HepG2 (cell line): ENCODE measurements around the gene ASXL1. TPM values are rescaled to one million over a fixed set of nuclear protein-coding genes. Genes with fewer than 3 reads are reported as not detected.

Source experiments
- ARNT ChIP-seq: fragments of 450-650 bp; IDR thresholded peaks from 2 replicates; pipeline ENCODE4 v1.6.1; 2017
- CERS6 ChIP-seq: sonication (generic); formaldehyde crosslinking; IDR thresholded peaks from 2 replicates; pipeline ENCODE4 v1.5.0; 2020; ENCODE audit warnings: missing genetic modification reagents
- HCFC1 ChIP-seq: fragments of 150-350 bp; IDR thresholded peaks from 2 replicates; pipeline ENCODE4 v1.6.1; 2014; ENCODE audit warnings: low read depth, low read length
- MTF1 ChIP-seq: sonication (generic); formaldehyde crosslinking; IDR thresholded peaks from 2 replicates; pipeline ENCODE4 v1.5.0; 2020; ENCODE audit warnings: missing genetic modification reagents
- NR3C1 ChIP-seq: sonication (generic); formaldehyde crosslinking; IDR thresholded peaks from 2 replicates; pipeline ENCODE4 v1.4.0; 2020; ENCODE audit warnings: missing genetic modification reagents
- POLR2G ChIP-seq: fragments of 200-400 bp; formaldehyde crosslinking; IDR thresholded peaks from 2 replicates; pipeline ENCODE4 v1.6.1; 2018; ENCODE audit warnings: mild to moderate bottlenecking, low read depth, low read length, moderate library complexity
- RAD51 ChIP-seq: fragments of 450-650 bp; IDR thresholded peaks from 2 replicates; pipeline ENCODE4 v1.6.1; 2016; ENCODE audit warnings: borderline replicate concordance
- SAP130 ChIP-seq: IDR thresholded peaks from 2 replicates; pipeline ENCODE4 v1.6.1; 2016; ENCODE audit warnings: low read depth
- SPEN ChIP-seq: sonication (generic); formaldehyde crosslinking; IDR thresholded peaks from 2 replicates; pipeline ENCODE4 v1.5.1; 2020; ENCODE audit warnings: low read depth, mild to moderate bottlenecking, missing genetic modification reagents
- TAF15 ChIP-seq: fragments of 200-400 bp; formaldehyde crosslinking; IDR thresholded peaks from one replicate; pipeline ENCODE4 v1.6.1; 2018; ENCODE audit warnings: mild to moderate bottlenecking, low read depth, low read length; ENCODE audit not compliant: poor library complexity, severe bottlenecking
- TBP ChIP-seq: sonication (generic); formaldehyde crosslinking; IDR thresholded peaks from 2 replicates; pipeline ENCODE4 v1.5.0; 2020; ENCODE audit warnings: missing genetic modification reagents
- ZMYM3 ChIP-seq: sonication (generic); formaldehyde crosslinking; IDR thresholded peaks from 2 replicates; pipeline ENCODE4 v1.5.1; 2020; ENCODE audit warnings: mild to moderate bottlenecking, missing genetic modification reagents
- ZNF235 ChIP-seq: sonication (generic); formaldehyde crosslinking; IDR thresholded peaks from 2 replicates; pipeline ENCODE4 v1.8.1; 2023; ENCODE audit warnings: mild to moderate bottlenecking, missing genetic modification reagents, borderline replicate concordance
- ZNF282 ChIP-seq: fragments of 450-650 bp; IDR thresholded peaks from 2 replicates; pipeline ENCODE4 v1.6.1; 2018; ENCODE audit not compliant: partially characterized antibody
- ZNF44 ChIP-seq: sonication (generic); formaldehyde crosslinking; IDR thresholded peaks from 2 replicates; pipeline ENCODE4 v1.5.1; 2020; ENCODE audit warnings: mild to moderate bottlenecking, missing genetic modification reagents
- ZNF891 ChIP-seq: sonication (generic); formaldehyde crosslinking; IDR thresholded peaks from 2 replicates; pipeline ENCODE4 v1.5.0; 2020; ENCODE audit warnings: mild to moderate bottlenecking, missing genetic modification reagents
- ZSCAN12 ChIP-seq: sonication (generic); formaldehyde crosslinking; IDR thresholded peaks from 2 replicates; pipeline ENCODE4 v1.9.0; 2021; ENCODE audit warnings: mild to moderate bottlenecking, missing genetic modification reagents
- polyA plus RNA-seq, 8 experiments: library from polyadenylated mRNA; depleted of rRNA in 3 of 8; stranded (reverse) in 7 of 8; unstranded in 1 of 8; fragments of >200 nt; fragmentation: Illumina TruSeq in 4 of 8; extraction: Trizol in 4 of 8; gene quantifications; 2 replicates each; pipeline versions ENCODE4 v1.2.1 to v1.2.3, GENCODE V29; 2011 to 2016; ENCODE audit warnings: low read depth in 4 of 8, missing spikeins in 1 of 8, mixed read lengths in 1 of 8; ENCODE audit not compliant: insufficient read depth in 1 of 8
- total RNA-seq, 5 experiments: library from RNA; depleted of rRNA; stranded (reverse); fragments of >200 nt; fragmentation: Illumina TruSeq; extraction: Trizol; gene quantifications; 2 replicates each; pipeline ENCODE4 v1.2.3, GENCODE V29; 2016; ENCODE audit warnings: low read depth in 1 of 5
- TF ChIP-seq, protein P1 (sequence below): sonication (generic); formaldehyde crosslinking; IDR thresholded peaks from 2 replicates; pipeline ENCODE4 v1.5.0; 2020; ENCODE audit warnings: mild to moderate bottlenecking, missing genetic modification reagents, borderline replicate concordance
- TF ChIP-seq, protein P2 (sequence below): sonication (generic); formaldehyde crosslinking; IDR thresholded peaks from 2 replicates; pipeline ENCODE4 v1.5.1; 2020; ENCODE audit warnings: missing genetic modification reagents, mild to moderate bottlenecking, borderline replicate concordance

Gene ASXL1
- total and polyA plus RNA-seq, 2 of the 13 experiments (the other 11 are each of a cell fraction or from before 2014, with no cell fraction given): 62.1 to 74.8 TPM

DNA sequence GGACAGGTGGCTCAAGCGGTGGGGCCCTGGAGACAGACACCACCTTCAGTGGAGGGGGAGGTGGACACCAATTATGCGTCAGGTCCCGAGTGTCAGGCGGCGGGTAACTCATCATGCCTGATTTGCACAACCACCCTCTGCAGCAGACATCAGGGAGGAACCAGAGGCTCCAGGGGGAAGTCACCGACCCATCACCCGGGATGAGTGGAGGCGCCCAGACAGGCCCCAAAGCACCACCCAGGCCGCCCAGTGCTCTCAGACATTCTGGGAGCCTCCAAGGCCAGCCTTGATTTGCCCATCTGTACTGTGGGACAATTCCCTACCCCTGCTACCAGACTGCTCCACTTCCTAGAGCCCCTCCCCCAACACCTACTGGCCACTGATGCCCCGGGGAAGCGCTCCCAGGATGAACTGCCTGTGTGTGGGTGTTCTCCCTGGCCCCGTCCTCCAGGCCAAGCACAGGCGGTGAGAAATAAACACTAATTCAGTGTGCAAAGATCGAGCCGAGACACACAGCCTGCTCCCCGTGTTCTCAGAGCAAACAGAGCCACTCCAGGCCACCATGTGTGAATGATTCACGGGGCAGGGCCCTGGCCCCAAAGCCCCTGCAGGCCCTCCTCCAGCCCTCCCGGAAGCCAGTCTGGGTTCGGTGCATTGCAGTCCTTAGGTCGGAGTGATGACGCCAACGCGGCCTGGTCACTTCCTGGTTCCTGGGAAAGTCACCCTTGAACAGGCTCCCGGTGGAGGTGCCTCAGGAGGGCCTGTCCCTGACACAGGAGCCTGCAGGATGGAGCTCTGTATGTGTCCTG, 107.2 kb downstream of the ASXL1 start (continued):
- TF ChIP-seq, protein P1, sequence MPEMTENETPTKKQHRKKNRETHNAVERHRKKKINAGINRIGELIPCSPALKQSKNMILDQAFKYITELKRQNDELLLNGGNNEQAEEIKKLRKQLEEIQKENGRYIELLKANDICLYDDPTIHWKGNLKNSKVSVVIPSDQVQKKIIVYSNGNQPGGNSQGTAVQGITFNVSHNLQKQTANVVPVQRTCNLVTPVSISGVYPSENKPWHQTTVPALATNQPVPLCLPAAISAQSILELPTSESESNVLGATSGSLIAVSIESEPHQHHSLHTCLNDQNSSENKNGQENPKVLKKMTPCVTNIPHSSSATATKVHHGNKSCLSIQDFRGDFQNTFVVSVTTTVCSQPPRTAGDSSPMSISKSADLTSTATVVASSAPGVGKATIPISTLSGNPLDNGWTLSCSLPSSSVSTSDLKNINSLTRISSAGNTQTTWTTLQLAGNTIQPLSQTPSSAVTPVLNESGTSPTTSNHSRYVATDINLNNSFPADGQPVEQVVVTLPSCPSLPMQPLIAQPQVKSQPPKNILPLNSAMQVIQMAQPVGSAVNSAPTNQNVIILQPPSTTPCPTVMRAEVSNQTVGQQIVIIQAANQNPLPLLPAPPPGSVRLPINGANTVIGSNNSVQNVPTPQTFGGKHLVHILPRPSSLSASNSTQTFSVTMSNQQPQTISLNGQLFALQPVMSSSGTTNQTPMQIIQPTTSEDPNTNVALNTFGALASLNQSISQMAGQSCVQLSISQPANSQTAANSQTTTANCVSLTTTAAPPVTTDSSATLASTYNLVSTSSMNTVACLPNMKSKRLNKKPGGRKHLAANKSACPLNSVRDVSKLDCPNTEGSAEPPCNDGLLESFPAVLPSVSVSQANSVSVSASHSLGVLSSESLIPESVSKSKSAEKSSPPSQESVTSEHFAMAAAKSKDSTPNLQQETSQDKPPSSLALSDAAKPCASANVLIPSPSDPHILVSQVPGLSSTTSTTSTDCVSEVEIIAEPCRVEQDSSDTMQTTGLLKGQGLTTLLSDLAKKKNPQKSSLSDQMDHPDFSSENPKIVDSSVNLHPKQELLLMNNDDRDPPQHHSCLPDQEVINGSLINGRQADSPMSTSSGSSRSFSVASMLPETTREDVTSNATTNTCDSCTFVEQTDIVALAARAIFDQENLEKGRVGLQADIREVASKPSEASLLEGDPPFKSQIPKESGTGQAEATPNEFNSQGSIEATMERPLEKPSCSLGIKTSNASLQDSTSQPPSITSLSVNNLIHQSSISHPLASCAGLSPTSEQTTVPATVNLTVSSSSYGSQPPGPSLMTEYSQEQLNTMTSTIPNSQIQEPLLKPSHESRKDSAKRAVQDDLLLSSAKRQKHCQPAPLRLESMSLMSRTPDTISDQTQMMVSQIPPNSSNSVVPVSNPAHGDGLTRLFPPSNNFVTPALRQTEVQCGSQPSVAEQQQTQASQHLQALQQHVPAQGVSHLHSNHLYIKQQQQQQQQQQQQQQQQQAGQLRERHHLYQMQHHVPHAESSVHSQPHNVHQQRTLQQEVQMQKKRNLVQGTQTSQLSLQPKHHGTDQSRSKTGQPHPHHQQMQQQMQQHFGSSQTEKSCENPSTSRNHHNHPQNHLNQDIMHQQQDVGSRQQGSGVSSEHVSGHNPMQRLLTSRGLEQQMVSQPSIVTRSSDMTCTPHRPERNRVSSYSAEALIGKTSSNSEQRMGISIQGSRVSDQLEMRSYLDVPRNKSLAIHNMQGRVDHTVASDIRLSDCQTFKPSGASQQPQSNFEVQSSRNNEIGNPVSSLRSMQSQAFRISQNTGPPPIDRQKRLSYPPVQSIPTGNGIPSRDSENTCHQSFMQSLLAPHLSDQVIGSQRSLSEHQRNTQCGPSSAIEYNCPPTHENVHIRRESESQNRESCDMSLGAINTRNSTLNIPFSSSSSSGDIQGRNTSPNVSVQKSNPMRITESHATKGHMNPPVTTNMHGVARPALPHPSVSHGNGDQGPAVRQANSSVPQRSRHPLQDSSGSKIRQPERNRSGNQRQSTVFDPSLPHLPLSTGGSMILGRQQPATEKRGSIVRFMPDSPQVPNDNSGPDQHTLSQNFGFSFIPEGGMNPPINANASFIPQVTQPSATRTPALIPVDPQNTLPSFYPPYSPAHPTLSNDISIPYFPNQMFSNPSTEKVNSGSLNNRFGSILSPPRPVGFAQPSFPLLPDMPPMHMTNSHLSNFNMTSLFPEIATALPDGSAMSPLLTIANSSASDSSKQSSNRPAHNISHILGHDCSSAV (CRISPR knock-in tag): peak; percentile 21; the same call in 1 of the 2 replicates
- TF ChIP-seq ARNT: no peak
- peak; percentile 99 for TF ChIP-seq SAP130 (CRISPR knock-in tag)
- TF ChIP-seq CERS6 (CRISPR knock-in tag): no peak
- peak; percentile 92 for TF ChIP-seq POLR2G
- TF ChIP-seq ZSCAN12 (CRISPR knock-in tag): no peak
- TF ChIP-seq ZMYM3 (CRISPR knock-in tag): peak; percentile 96
- TF ChIP-seq ZNF891: peak; percentile 86; the same call in 1 of the 2 replicates
- TF ChIP-seq MTF1 (CRISPR knock-in tag): no peak
- no peak for TF ChIP-seq ZNF235 (CRISPR knock-in tag)
- peak; percentile 31; the same call in 1 of the 2 replicates for TF ChIP-seq ZNF44 (CRISPR knock-in tag)
- no peak for TF ChIP-seq NR3C1 (CRISPR knock-in tag)
- no peak for TF ChIP-seq TBP (CRISPR knock-in tag)
- TF ChIP-seq RAD51: no peak
- TF ChIP-seq, protein P2, sequence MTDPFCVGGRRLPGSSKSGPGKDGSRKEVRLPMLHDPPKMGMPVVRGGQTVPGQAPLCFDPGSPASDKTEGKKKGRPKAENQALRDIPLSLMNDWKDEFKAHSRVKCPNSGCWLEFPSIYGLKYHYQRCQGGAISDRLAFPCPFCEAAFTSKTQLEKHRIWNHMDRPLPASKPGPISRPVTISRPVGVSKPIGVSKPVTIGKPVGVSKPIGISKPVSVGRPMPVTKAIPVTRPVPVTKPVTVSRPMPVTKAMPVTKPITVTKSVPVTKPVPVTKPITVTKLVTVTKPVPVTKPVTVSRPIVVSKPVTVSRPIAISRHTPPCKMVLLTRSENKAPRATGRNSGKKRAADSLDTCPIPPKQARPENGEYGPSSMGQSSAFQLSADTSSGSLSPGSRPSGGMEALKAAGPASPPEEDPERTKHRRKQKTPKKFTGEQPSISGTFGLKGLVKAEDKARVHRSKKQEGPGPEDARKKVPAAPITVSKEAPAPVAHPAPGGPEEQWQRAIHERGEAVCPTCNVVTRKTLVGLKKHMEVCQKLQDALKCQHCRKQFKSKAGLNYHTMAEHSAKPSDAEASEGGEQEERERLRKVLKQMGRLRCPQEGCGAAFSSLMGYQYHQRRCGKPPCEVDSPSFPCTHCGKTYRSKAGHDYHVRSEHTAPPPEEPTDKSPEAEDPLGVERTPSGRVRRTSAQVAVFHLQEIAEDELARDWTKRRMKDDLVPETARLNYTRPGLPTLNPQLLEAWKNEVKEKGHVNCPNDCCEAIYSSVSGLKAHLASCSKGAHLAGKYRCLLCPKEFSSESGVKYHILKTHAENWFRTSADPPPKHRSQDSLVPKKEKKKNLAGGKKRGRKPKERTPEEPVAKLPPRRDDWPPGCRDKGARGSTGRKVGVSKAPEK (CRISPR knock-in tag): no peak
- peak; percentile 66 for TF ChIP-seq TAF15
- peak; percentile 19; the same call in 1 of the 2 replicates for TF ChIP-seq HCFC1
- TF ChIP-seq ZNF282: no peak
- TF ChIP-seq SPEN: peak; percentile 100
